ENCODE data around the gene LMBRD1. TPM values are rescaled to one million over a fixed set of nuclear protein-coding genes. Genes with fewer than 3 reads are reported as not detected.

Gene LMBRD1
- total RNA-seq, 2 donors from 2014 or later = 17.5 to 23.1 TPM

- Mint-ChIP-seq H3K27ac (no peak overlapping the region), H3K36me3 (peaks cover 25 to 49% of the 10 kb centered on the region in 2 donors), H3K9me3 (peaks cover 6 to 9% of the 10 kb centered on the region in 2 donors)
- ATAC-seq = no peak
- no peak for DNase-seq (ENCODE audit: low spot score in 2 of 2)
Measured at GRCh38 chr6:69775941-69776340, 20.9 kb downstream of the LMBRD1 start.

- ATAC-seq (no peak), DNase-seq (ENCODE audit: low spot score in 2 of 2) (no peak)
- Mint-ChIP-seq H3K27ac (no peak overlapping the region), H3K9me3 (peaks cover 6 to 9% of the 10 kb centered on the region in 2 donors), H3K36me3 (peaks cover 22 to 49% of the 10 kb centered on the region in 2 donors)
Measured at GRCh38 chr6:69775585-69775849, 21.3 kb downstream of the LMBRD1 start.

DNA sequence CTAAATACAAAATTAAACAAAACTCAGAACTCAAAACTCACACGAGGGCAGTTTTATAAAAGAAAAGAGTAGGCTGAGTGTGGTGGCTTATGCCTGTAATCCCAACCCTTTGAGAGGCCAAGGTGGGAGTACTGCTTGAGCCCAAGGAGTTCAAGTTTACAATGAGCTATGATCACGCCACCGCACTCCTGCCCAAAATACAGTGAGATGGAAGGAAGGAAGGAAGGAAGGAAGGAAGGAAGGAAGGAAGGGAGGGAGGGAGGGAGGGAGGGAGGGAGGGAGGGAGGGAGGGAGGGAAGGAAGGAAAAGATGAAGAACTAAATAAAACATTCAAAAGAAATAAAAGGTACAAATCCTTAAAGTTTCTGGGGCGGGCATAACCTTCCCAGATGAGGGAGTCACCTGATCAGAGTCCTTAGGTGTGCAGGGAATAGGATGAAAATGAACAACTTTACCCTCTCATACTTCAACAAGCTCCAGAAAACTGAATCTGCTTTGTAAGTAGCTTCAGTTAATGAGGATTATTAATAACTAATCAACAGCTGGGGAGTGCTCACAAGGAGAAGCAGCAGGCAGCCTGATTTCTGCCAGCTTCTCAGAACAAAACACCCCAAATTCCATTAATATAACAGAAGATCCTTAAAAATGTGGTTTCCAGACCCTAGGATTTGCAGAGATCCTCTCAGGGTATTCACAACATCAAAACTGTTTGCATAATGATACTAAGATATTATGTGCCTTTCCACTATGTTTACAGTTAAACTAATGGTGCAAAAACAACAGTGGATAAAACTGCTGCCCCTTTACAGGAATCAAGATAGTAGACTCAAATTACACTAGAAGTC, 21.8 kb downstream of the LMBRD1 start:
- peaks cover 6 to 9% of the 10 kb centered on the region in 2 donors for H3K9me3 Mint-ChIP-seq
- H3K36me3 Mint-ChIP-seq = peaks cover 21 to 49% of the 10 kb centered on the region in 2 donors
- H3K27ac Mint-ChIP-seq = peak overlapping the region in 1 of 2 donors; percentile 75
- DNase-seq (ENCODE audit: low spot score in 2 of 2) = no peak
- no peak for ATAC-seq

DNA sequence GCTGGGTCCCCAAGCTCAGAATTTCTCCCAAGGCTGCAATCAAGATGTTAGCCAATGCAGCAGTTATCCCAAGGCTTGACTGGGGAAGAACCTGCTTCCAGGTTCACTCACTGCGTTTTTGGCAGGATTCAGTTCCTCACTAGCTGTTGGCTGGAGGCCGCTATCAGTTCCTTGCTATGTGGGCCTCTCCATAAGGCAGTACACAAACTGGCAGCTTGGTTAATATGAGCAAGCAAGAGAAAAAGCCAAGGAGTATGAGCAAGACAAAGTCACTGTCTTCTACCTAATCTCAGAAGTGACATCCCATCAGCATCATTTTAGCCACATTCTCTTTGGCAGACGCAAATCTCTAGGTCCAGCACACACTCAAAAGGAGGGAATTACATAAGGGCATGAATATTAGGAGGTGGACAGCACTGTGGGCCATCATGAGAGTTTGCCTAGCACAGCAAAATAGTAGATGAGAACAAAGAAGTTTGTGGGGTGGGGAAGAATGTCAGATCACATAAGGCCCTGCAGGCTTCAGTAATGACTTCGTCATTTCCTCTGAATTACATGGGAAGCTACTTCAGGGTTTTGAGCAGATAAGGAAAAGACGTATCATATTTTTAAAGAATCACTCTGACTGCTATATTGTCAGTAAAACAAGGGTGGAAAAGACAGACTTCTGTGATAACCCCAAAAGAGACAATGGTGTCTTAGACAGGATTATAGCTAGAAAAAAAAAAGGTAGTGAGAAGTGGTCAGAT, 25.5 kb downstream of the LMBRD1 start:
- peak; percentile 63 to 77 for ATAC-seq

GRCh38 chr6:69768664-69769063, 28.1 kb downstream of the LMBRD1 start:
- no peak overlapping the region for H3K27ac Mint-ChIP-seq
- peaks cover 20 to 44% of the 10 kb centered on the region in 2 donors for H3K36me3 Mint-ChIP-seq
- DNase-seq (ENCODE audit: low spot score in 2 of 2) (no peak), ATAC-seq (no peak)
- H3K9me3 Mint-ChIP-seq = no peaks in the 10 kb centered on the region

More for the DNA sequence above, 25.5 kb downstream of the LMBRD1 start:
- Mint-ChIP-seq H3K27ac (peak overlapping the region in 1 of 2 donors; percentile 83), H3K9me3 (peaks cover 6 to 9% of the 10 kb centered on the region in 2 donors), H3K36me3 (peaks cover 29 to 51% of the 10 kb centered on the region in 2 donors)
- no peak for DNase-seq (ENCODE audit: low spot score in 2 of 2)

DNA sequence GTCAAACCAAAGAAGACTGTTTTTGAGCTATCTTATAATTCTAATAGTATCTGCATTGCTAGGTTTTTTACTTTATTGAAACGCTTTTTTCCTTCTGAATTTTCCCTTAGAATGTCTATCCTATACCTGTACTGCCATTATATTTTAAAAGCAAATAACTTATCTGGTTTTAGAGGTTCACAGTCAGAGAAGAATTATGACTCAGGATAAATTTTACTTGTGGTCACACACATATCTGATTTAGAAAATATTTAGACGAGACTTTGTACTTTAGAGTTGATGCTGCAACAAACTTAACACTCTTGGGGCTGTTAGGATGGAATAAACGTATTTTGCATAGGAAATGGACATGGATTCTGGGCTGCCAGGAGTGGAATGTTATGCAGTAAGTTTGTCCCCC, 33.0 kb downstream of the LMBRD1 start:
- DNase-seq (ENCODE audit: low spot score in 2 of 2) = no peak
- H3K36me3 Mint-ChIP-seq = peaks cover under 1 to 14% of the 10 kb centered on the region in 2 donors
- ATAC-seq = no peak
- no peaks in the 10 kb centered on the region for H3K9me3 Mint-ChIP-seq
- H3K27ac Mint-ChIP-seq = no peak overlapping the region

DNA sequence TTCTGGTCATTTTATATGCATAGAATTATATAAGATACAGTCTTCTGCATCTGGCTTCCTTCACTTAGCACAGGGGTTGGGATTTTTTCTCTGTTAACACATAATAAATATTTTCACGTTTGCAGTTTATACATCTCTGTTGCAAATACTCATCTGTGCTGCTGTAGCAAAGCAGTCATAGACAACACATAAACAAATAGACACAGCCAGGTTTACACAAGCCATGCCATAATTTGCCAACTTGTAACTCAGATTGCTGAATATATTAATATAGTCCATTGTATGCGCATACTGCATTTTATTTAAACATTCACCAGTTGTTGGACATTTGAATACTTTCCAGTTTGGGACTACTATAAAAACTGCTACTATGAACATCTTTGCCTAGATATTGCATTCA, 35.0 kb downstream of the LMBRD1 start:
- H3K27ac Mint-ChIP-seq = no peak overlapping the region
- no peak for ATAC-seq

DNA sequence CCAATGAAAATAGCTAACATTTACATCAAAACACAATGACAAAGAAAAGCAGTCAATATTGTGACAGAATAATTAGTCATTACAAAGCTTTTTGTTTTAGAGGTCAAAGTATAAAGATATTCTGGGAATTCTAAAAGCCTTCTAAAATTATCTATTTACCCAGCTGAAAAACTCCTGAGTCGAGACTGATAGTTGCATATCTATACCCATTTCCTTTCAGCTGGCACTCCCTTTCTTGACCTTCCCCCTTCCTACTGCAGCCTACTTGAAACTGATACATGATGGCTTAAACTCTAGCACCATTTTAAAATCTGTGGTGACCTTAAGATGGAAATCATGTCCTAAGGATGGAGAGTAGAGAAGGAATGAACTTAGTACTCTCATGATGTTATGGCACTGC, 38.6 kb downstream of the LMBRD1 start:
- ATAC-seq (no peak), DNase-seq (ENCODE audit: low spot score in 2 of 2) (no peak)
- H3K27ac Mint-ChIP-seq = no peak overlapping the region
- peaks cover 0 to 7% of the 10 kb centered on the region in 2 donors for H3K9me3 Mint-ChIP-seq
- H3K36me3 Mint-ChIP-seq = peaks cover 12 to 29% of the 10 kb centered on the region in 2 donors

More for the DNA sequence above, 35.0 kb downstream of the LMBRD1 start:
- Mint-ChIP-seq H3K36me3 (peaks cover under 1 to 16% of the 10 kb centered on the region in 2 donors), H3K9me3 (peaks cover 0 to 3% of the 10 kb centered on the region in 2 donors)
- DNase-seq (ENCODE audit: low spot score in 2 of 2) = no peak

- H3K9me3 Mint-ChIP-seq = peaks cover 0 to 7% of the 10 kb centered on the region in 2 donors
- no peak overlapping the region for H3K27ac Mint-ChIP-seq
- DNase-seq (ENCODE audit: low spot score in 2 of 2) (no peak), ATAC-seq (no peak)
- H3K36me3 Mint-ChIP-seq = peaks cover 12 to 23% of the 10 kb centered on the region in 2 donors
Measured at GRCh38 chr6:69756907-69757306, 39.9 kb downstream of the LMBRD1 start.

DNA sequence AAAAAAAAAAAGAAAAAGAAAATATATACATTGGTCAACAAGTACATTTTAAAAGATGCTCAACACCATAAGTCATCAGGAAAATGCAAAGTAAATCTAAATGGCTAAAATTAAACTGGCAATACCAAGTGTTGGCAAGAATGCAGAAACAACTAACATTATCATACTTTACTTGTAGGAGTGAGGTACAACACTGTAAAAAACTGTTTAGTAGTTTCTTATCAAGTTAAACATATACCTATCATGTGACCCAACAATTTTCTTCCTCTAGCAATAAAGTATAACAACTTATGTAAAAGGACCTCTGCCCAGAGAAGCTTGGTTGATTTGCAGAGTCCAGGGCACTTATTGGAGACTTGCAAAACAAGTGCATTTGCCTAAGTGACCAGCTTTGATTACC, 40.4 kb downstream of the LMBRD1 start:
- H3K36me3 Mint-ChIP-seq = peaks cover 12 to 20% of the 10 kb centered on the region in 2 donors
- no peak overlapping the region for H3K27ac Mint-ChIP-seq
- H3K9me3 Mint-ChIP-seq = peaks cover 0 to 7% of the 10 kb centered on the region in 2 donors
- ATAC-seq (no peak), DNase-seq (ENCODE audit: low spot score in 2 of 2) (no peak)

- Mint-ChIP-seq H3K36me3 (no peaks in the 10 kb centered on the region), H3K27ac (no peak overlapping the region), H3K9me3 (no peaks in the 10 kb centered on the region)
- ATAC-seq (no peak), DNase-seq (ENCODE audit: low spot score in 2 of 2) (no peak)
Measured at GRCh38 chr6:69735027-69735426, 61.8 kb downstream of the LMBRD1 start.

- Mint-ChIP-seq H3K36me3 (no peaks in the 10 kb centered on the region), H3K27ac (no peak overlapping the region), H3K9me3 (no peaks in the 10 kb centered on the region)
- DNase-seq (ENCODE audit: low spot score in 2 of 2) (no peak), ATAC-seq (no peak)
Measured at GRCh38 chr6:69732640-69733039, 64.2 kb downstream of the LMBRD1 start.

DNA sequence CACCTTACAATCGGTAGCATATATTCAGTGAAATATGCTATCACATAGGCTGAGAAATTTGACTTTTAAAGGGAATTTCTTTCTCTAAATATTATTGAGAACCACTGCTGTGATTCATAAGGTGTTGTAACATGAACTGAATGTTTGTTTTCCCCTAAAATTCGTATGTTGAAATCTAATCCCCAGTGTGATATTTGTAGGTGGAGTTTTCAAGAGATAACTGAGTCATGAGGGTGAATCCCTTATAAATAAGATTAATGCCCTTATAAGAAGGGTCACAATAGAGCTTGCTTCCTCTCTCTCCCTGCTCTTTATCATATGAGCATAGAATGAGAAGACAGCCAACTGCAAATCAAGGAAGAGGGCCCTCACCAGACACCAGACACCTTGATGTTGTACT, 64.8 kb downstream of the LMBRD1 start:
- H3K27ac Mint-ChIP-seq = no peak overlapping the region
- DNase-seq (ENCODE audit: low spot score in 2 of 2) = no peak
- no peak for ATAC-seq
- no peaks in the 10 kb centered on the region for H3K36me3 Mint-ChIP-seq
- no peaks in the 10 kb centered on the region for H3K9me3 Mint-ChIP-seq

DNA sequence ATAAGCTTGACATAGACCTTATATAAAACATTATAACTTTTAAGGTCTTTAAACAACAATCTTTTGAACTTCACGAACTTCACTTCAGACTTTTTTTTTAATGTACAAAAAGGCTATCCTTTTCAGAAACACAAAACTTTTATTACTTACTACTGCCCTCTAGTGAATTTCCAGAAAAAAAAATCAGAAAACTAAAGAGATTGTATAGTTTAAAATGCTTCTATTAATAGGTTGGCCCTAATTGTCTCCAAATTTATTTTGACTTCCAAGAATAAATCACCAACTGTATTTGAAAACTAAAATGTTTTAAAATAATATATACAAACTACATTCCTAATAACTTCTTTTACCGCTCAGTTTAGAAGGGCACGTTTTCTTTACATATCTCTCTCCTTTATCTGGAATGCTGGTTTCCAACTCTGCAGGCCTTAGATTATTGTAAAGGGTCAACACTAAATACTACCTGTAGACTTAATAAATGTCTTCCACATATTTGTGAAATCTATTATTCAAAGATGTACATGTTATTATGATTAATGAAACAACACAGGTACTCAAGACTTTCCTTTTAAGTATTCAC, 66.8 kb downstream of the LMBRD1 start:
- Mint-ChIP-seq H3K36me3 (peaks cover 17 to 18% of the 10 kb centered on the region in 2 donors), H3K27ac (no peak overlapping the region), H3K9me3 (peaks cover 8 to 11% of the 10 kb centered on the region in 2 donors)
- DNase-seq (ENCODE audit: low spot score in 2 of 2) (no peak), ATAC-seq (no peak)

GRCh38 chr6:69722683-69723082, 74.1 kb downstream of the LMBRD1 start:
- DNase-seq (ENCODE audit: low spot score in 2 of 2) = no peak
- ATAC-seq = no peak
- no peak overlapping the region for H3K27ac Mint-ChIP-seq
- peaks cover 9 to 11% of the 10 kb centered on the region in 2 donors for H3K9me3 Mint-ChIP-seq
- H3K36me3 Mint-ChIP-seq = peaks cover 44 to 46% of the 10 kb centered on the region in 2 donors

GRCh38 chr6:69719602-69720193, 77.1 kb downstream of the LMBRD1 start:
- H3K9me3 Mint-ChIP-seq = no peaks in the 10 kb centered on the region
- no peak for DNase-seq (ENCODE audit: low spot score in 2 of 2)

DNA sequence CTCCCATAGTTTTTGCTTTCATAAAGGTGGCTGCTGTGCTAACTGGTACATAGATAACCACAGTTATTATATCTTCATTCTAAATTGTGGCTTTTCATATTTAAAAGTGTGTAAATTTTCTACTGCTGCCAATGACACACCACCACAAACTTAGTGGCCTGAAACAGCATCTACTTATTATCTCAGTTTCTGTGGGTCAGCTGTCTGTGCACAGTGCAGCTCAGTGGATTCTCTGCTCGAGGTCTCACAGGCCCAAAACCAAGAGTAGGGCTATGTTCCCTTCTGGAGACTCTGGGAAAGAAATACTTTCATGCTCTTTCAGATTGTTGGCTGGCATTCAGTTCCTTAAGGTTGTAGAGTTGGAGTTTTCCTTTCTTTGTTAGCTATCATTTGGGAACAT, 90.1 kb downstream of the LMBRD1 start:
- H3K9me3 Mint-ChIP-seq = no peaks in the 10 kb centered on the region

More at GRCh38 chr6:69719602-69720193, 77.1 kb downstream of the LMBRD1 start:
- Mint-ChIP-seq H3K36me3 (peaks cover 26 to 34% of the 10 kb centered on the region in 2 donors), H3K27ac (no peak overlapping the region)
- ATAC-seq = no peak

More for the DNA sequence above, 90.1 kb downstream of the LMBRD1 start:
- ATAC-seq (no peak), DNase-seq (ENCODE audit: low spot score in 2 of 2) (no peak)
- no peak overlapping the region for H3K27ac Mint-ChIP-seq
- H3K36me3 Mint-ChIP-seq = peaks cover 0 to 8% of the 10 kb centered on the region in 2 donors
